ENCODE results near the gene LSR. TPM values are rescaled to one million over a fixed set of nuclear protein-coding genes. Genes with fewer than 3 reads are reported as not detected.

The LSR gene
- total RNA-seq, 3 donors from 2014 or later = 3.7 to 37.5 (median 35.1) TPM

GRCh38 chr19:35315883-35316282 is 67.1 kb downstream of the LSR start:
- no peak for DNase-seq (ENCODE audit: low spot score in 2 of 2)
- H3K36me3 ChIP-seq = no peaks in the 10 kb centered on the region
- no peaks in the 10 kb centered on the region for H3K27me3 ChIP-seq
- no peak overlapping the region for H3K27ac ChIP-seq
- intact Hi-C loops (cut with DNase I; ENCODE audit: low total_unique reads) = loop anchor here (5.0 kb wide), 1 partner anchor 814 kb away; no protein-coding TSS in a partner anchor
- TF ChIP-seq, protein P1, sequence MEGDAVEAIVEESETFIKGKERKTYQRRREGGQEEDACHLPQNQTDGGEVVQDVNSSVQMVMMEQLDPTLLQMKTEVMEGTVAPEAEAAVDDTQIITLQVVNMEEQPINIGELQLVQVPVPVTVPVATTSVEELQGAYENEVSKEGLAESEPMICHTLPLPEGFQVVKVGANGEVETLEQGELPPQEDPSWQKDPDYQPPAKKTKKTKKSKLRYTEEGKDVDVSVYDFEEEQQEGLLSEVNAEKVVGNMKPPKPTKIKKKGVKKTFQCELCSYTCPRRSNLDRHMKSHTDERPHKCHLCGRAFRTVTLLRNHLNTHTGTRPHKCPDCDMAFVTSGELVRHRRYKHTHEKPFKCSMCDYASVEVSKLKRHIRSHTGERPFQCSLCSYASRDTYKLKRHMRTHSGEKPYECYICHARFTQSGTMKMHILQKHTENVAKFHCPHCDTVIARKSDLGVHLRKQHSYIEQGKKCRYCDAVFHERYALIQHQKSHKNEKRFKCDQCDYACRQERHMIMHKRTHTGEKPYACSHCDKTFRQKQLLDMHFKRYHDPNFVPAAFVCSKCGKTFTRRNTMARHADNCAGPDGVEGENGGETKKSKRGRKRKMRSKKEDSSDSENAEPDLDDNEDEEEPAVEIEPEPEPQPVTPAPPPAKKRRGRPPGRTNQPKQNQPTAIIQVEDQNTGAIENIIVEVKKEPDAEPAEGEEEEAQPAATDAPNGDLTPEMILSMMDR (IDR thresholded peaks at IDR 0.05) = no peak
- no peak for TF ChIP-seq POLR2AphosphoS5 (IDR thresholded peaks at IDR 0.05)
- TF ChIP-seq POLR2A (IDR thresholded peaks at IDR 0.05) = no peak
- no peaks in the 10 kb centered on the region for H3K4me1 ChIP-seq
- H3K9me3 ChIP-seq = no peaks in the 10 kb centered on the region
- no peak overlapping the region for H3K4me3 ChIP-seq

DNA sequence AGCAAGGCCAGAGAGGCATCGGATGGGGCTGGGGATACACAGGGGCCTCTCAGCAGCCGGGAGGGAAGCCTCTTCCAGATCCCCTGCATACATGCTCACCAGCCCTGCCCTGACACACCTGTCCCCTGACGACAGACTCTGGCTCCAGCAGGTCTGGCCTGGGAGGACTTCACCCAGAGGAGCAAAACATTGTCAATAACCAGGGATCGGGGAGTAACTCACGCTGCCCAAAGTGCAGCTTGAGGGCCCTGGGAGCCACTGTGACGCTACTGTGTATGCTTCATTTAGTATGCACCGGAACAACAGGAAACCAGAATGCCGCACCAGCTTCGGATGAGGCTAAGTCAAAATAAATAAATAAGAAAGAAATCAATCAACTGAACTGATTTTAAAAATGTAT is 67.8 kb downstream of the LSR start:
- Histone ChIP-seq H3K27me3 (no peaks in the 10 kb centered on the region), H3K36me3 (no peaks in the 10 kb centered on the region), H3K4me1 (no peaks in the 10 kb centered on the region), H3K27ac (no peak overlapping the region), H3K9me3 (no peaks in the 10 kb centered on the region), H3K4me3 (no peak overlapping the region)
- DNase-seq (ENCODE audit: low spot score in 2 of 2) = no peak
- intact Hi-C loops (cut with DNase I; ENCODE audit: low total_unique reads) = loop anchor here (5.0 kb wide), 1 partner anchor 814 kb away; no protein-coding TSS in a partner anchor
- TF ChIP-seq, protein P1 (IDR thresholded peaks at IDR 0.05) = no peak
- TF ChIP-seq POLR2AphosphoS5 (IDR thresholded peaks at IDR 0.05) = no peak

Other genes starting within 250 kb of the LSR start
- 10 to 100 TPM; 30.6 to 56.0 (median 38.6) TPM for gene GRAMD1A, start 248.7 kb upstream of the LSR start, total RNA-seq
- 10 to 100 TPM in 1 of 3 donors, 1 to 10 TPM in 2; 5.1 to 14.6 (median 8.5) TPM for gene SCN1B, start 218.5 kb upstream of the LSR start, total RNA-seq
- gene HPN, start 207.3 kb upstream of the LSR start, total RNA-seq = 10 to 100 TPM in 1 of 3 donors, 1 to 10 TPM in 2; 1.8 to 18.0 (median 8.5) TPM
- gene FXYD3, start 133.2 kb upstream of the LSR start, total RNA-seq = 100 to 1,000 TPM in 2 of 3 donors, not detected in 1; 135 to 318 TPM
- gene LGI4, start 113.9 kb upstream of the LSR start, total RNA-seq = 10 to 100 TPM in 1 of 3 donors, 1 to 10 TPM in 2; 4.3 to 37.8 (median 5.3) TPM
- gene FXYD1, start 110.2 kb upstream of the LSR start, total RNA-seq = 10 to 100 TPM; 15.5 to 75.5 (median 34.7) TPM
- not detected for gene FXYD7, start 105.7 kb upstream of the LSR start, total RNA-seq
- gene FXYD5, start 94.3 kb upstream of the LSR start, total RNA-seq = 10 to 100 TPM; 52.4 to 56.7 (median 56.2) TPM
- gene FAM187B, start 20.3 kb upstream of the LSR start, total RNA-seq = under 1 TPM in 1 of 3 donors, not detected in 2; 0.44 TPM
- 100 to 1,000 TPM in 1 of 3 donors, 10 to 100 TPM in 2; 72.7 to 117 (median 77.3) TPM for gene USF2, start 20.0 kb downstream of the LSR start, total RNA-seq
- gene HAMP, start 33.5 kb downstream of the LSR start, total RNA-seq = 1 to 10 TPM in 1 of 3 donors, not detected in 2; 1.5 TPM
- gene MAG, start 43.2 kb downstream of the LSR start, total RNA-seq = 1 to 10 TPM in 1 of 3 donors, not detected in 2; 4.2 TPM
- 1 to 10 TPM in 2 of 3 donors, under 1 TPM in 1; 0.33 to 7.8 (median 4.8) TPM for gene CD22, start 80.2 kb downstream of the LSR start, total RNA-seq
- gene FFAR1, start 98.9 kb downstream of the LSR start, total RNA-seq = not detected
- under 1 TPM in 2 of 3 donors, not detected in 1; 0.16 to 0.33 TPM for gene FFAR3, start 109.5 kb downstream of the LSR start, total RNA-seq
- under 1 TPM in 1 of 3 donors, not detected in 2; 0.66 TPM for gene GPR42, start 122.1 kb downstream of the LSR start, total RNA-seq
- gene FFAR2, start 199.3 kb downstream of the LSR start, total RNA-seq = under 1 TPM in 1 of 3 donors, not detected in 2; 0.15 TPM
- gene KRTDAP, start 241.5 kb downstream of the LSR start, total RNA-seq = not detected